ENCODE results near the gene COX7A2L.

COX7A2L gene

GRCh38 chr2:42317486-42317885, 43.5 kb downstream of the COX7A2L start:
- no peak for DNase-seq (ENCODE audit: low read depth)

- no peak for DNase-seq (ENCODE audit: low read depth)
Observed at GRCh38 chr2:42316910-42317309, 44.1 kb downstream of the COX7A2L start.

GRCh38 chr2:42315844-42316470, 45.1 kb downstream of the COX7A2L start:
- no peak for DNase-seq (ENCODE audit: low read depth)

GRCh38 chr2:42314892-42315468, 46.0 kb downstream of the COX7A2L start:
- DNase-seq (ENCODE audit: low read depth): no peak

- no peak for DNase-seq (ENCODE audit: low read depth)
Observed at GRCh38 chr2:42312106-42312505, 48.9 kb downstream of the COX7A2L start.

- DNase-seq (ENCODE audit: low read depth): no peak
Observed at GRCh38 chr2:42310007-42310515, 51.0 kb downstream of the COX7A2L start.

GRCh38 chr2:42309366-42309765, 51.7 kb downstream of the COX7A2L start:
- no peak for DNase-seq (ENCODE audit: low read depth)

GRCh38 chr2:42307180-42307579, 53.8 kb downstream of the COX7A2L start:
- DNase-seq (ENCODE audit: low read depth): no peak

GRCh38 chr2:42304059-42304713, 56.8 kb downstream of the COX7A2L start:
- no peak for DNase-seq (ENCODE audit: low read depth)

GRCh38 chr2:42303252-42303651, 57.8 kb downstream of the COX7A2L start:
- no peak for DNase-seq (ENCODE audit: low read depth)

- DNase-seq (ENCODE audit: low read depth): no peak
Observed at GRCh38 chr2:42300527-42300926, 60.5 kb downstream of the COX7A2L start.

Data from activated T-cell treated with anti-CD3 and anti-CD28 coated beads for 48 hours (primary cell).